Osteoblast (primary cell): ENCODE data around the gene FKBP2. TPM values are rescaled to one million over a fixed set of nuclear protein-coding genes. Genes with fewer than 3 reads are reported as not detected.
A peak's percentile ranks its signal among the peaks of the same experiment; 100 is the strongest.

Experiments used
- DNase-seq: peaks from one replicate; pipeline ENCODE4 v3.0.0; 2011; ENCODE audit warnings: low spot score, mixed read lengths; ENCODE audit not compliant: insufficient read length; ENCODE audit errors: missing footprints
- H2AFZ ChIP-seq: 2 replicates; pipeline ENCODE4 v1.6.0; 2011; ENCODE audit warnings: mild to moderate bottlenecking, low read length
- H3K27ac ChIP-seq: 2 replicates; pipeline ENCODE4 v1.5.1; 2011; ENCODE audit warnings: mild to moderate bottlenecking, low read depth, low read length, moderate library complexity
- H3K27me3 ChIP-seq: 2 replicates; pipeline ENCODE4 v1.6.0; 2012; ENCODE audit warnings: mild to moderate bottlenecking, control low read depth, inconsistent platforms, low read length, moderate library complexity; ENCODE audit not compliant: insufficient read depth
- H3K36me3 ChIP-seq: 2 replicates; pipeline ENCODE4 v1.5.1; 2011; ENCODE audit warnings: mild to moderate bottlenecking, low read length, control low read depth, moderate library complexity; ENCODE audit not compliant: insufficient read depth
- H3K4me1 ChIP-seq: 2 replicates; pipeline ENCODE4 v1.5.1; 2011; ENCODE audit warnings: mild to moderate bottlenecking, low read length, control low read depth, moderate library complexity; ENCODE audit not compliant: insufficient read depth
- H3K4me2 ChIP-seq: 2 replicates; pipeline ENCODE4 v1.6.0; 2011; ENCODE audit warnings: mild to moderate bottlenecking, low read length; ENCODE audit not compliant: insufficient read depth
- H3K4me3 ChIP-seq: fragments of 200-600 bp; sonication (generic); 3 replicates; pipeline ENCODE4 v1.5.1; 2012; ENCODE audit warnings: mild to moderate bottlenecking, low read length, inconsistent platforms; ENCODE audit not compliant: insufficient read depth
- H3K79me2 ChIP-seq: 2 replicates; pipeline ENCODE4 v1.6.0; 2012; ENCODE audit warnings: mild to moderate bottlenecking, low read length, control low read depth, inconsistent platforms; ENCODE audit not compliant: insufficient read depth
- H3K9me3 ChIP-seq: 2 replicates; pipeline ENCODE4 v1.5.1; 2011; ENCODE audit warnings: low read depth, low read length, control low read depth
- H4K20me1 ChIP-seq: 2 replicates; pipeline ENCODE4 v1.6.0; 2012; ENCODE audit warnings: mild to moderate bottlenecking, low read length, control low read depth; ENCODE audit not compliant: insufficient read depth
- total RNA-seq: library from RNA; depleted of rRNA; stranded (reverse); fragments of >200 nt; gene quantifications from 2 replicates; pipeline ENCODE4 v1.2.3, GENCODE V29; 2012
- TF ChIP-seq, protein P1 (sequence below): IDR thresholded peaks from 2 replicates; pipeline ENCODE4 v1.5.1; 2011; ENCODE audit warnings: mild to moderate bottlenecking, low read depth, low read length, moderate library complexity; ENCODE audit errors: extremely low read depth

Gene FKBP2
- total RNA-seq, 1 donor: 31.1 TPM

DNA sequence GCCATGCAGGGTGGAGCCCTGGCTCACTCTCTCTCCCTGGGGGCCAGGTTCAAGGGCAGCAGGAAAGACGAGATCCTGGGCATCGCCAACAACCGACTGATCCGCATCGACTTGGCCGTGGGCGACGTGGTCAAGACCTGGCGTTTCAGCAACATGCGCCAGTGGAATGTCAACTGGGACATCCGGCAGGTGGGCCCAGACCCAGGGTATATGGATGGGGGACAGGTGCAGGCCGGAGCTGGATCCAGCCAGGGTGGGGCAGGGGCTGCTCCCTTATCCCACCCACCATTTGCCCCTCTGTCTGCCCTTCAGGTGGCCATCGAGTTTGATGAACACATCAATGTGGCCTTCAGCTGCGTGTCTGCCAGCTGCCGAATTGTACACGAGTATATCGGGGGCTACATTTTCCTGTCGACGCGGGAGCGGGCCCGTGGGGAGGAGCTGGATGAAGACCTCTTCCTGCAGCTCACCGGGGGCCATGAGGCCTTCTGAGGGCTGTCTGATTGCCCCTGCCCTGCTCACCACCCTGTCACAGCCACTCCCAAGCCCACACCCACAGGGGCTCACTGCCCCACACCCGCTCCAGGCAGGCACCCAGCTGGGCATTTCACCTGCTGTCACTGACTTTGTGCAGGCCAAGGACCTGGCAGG is 17.8 kb upstream of the FKBP2 start:
- H3K9me3 ChIP-seq: no peaks in the 10 kb centered on the region
- TF ChIP-seq, protein P1, sequence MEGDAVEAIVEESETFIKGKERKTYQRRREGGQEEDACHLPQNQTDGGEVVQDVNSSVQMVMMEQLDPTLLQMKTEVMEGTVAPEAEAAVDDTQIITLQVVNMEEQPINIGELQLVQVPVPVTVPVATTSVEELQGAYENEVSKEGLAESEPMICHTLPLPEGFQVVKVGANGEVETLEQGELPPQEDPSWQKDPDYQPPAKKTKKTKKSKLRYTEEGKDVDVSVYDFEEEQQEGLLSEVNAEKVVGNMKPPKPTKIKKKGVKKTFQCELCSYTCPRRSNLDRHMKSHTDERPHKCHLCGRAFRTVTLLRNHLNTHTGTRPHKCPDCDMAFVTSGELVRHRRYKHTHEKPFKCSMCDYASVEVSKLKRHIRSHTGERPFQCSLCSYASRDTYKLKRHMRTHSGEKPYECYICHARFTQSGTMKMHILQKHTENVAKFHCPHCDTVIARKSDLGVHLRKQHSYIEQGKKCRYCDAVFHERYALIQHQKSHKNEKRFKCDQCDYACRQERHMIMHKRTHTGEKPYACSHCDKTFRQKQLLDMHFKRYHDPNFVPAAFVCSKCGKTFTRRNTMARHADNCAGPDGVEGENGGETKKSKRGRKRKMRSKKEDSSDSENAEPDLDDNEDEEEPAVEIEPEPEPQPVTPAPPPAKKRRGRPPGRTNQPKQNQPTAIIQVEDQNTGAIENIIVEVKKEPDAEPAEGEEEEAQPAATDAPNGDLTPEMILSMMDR: no peak
- H3K4me3 ChIP-seq: no peak overlapping the region
- H3K4me2 ChIP-seq: no peak overlapping the region
- peaks cover 5% of the 10 kb centered on the region for H3K36me3 ChIP-seq
- H2AFZ ChIP-seq: no peak overlapping the region
- peaks cover 30% of the 10 kb centered on the region for H3K79me2 ChIP-seq
- H3K27me3 ChIP-seq: no peaks in the 10 kb centered on the region
- peaks cover 5% of the 10 kb centered on the region for H4K20me1 ChIP-seq
- no peak for DNase-seq
- H3K27ac ChIP-seq: no peak overlapping the region
- peaks cover 23% of the 10 kb centered on the region for H3K4me1 ChIP-seq

DNA sequence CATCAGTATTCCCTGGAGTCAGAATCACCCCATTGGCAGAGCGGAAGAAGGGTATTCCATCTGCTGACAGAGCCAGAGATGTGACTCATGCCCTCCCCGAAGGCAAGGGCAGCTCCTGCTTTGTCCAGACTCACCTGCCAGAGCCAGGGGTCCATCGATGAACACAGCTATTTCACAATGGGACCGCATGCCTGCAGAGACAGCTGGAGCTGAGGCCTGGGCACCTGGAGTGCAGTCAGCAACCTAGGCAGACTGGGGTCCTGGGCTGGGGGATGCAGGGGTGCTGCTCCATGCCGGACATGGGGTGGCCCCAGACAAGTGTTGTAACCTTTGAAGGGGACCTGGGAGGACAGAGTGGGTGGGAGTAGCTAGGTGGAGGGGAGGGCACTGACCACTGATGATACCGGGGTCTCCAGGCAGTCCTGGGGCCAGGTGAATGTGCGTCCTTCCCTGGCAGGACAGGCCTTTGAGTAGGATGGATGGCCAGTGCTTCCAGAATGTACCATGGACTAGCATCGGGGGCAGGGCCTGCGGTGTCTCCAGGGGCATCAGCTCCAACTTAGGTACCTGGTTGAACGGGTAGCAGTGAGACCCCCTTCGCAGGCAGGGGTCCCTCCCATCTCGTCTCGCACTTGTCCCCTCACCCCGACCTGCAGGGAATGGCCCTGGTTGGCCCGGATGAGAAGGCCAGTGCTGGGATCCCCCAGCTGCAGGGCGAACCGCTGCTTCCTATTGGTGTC is 16.6 kb upstream of the FKBP2 start:
- Histone ChIP-seq H3K4me2 (no peak overlapping the region), H3K9me3 (no peaks in the 10 kb centered on the region), H3K4me3 (no peak overlapping the region), H3K36me3 (peaks cover 5% of the 10 kb centered on the region), H3K27me3 (no peaks in the 10 kb centered on the region), H3K79me2 (peaks cover 32% of the 10 kb centered on the region), H3K4me1 (peaks cover 23% of the 10 kb centered on the region), H3K27ac (no peak overlapping the region), H2AFZ (no peak overlapping the region), H4K20me1 (peaks cover 5% of the 10 kb centered on the region)
- TF ChIP-seq, protein P1: no peak
- DNase-seq: no peak

DNA sequence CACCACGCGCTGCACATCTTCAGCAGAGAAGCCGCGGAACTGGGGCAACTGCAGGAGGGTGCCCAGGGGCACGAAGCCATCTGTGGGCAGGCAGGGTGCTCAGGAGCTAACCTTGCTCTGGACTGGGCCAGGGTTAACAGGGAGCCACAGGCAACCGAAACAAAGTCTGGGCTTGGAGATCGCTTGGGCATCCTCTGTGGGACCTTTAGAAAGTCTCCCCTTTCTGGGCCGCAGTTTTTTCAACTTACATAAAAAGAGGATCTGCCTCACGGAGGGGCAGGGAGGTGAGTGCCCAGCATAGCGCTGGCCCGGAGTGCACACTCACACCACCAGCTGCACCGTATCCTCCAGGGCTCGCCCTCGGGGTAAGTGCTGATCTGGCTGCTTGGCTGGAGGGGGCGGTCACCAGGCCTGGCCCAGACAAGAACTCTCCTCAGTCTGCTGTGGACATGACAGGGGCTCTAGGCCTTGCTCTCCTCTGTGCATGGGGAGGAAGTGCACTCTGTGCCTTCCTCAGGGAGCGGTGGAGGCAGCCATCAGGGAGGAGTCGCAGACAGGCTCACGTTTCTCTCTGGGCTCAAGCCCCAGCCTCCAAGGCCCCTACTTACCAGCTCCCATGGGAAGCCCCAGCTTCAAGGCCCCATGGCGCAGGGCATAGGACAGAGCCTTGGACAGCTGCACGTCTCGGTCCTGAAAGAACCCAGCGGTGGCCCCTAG is 15.8 kb upstream of the FKBP2 start:
- Histone ChIP-seq H4K20me1 (peaks cover 5% of the 10 kb centered on the region), H2AFZ (no peak overlapping the region), H3K27me3 (no peaks in the 10 kb centered on the region), H3K27ac (peak overlapping the region; percentile 80), H3K4me3 (peak overlapping the region; percentile 96), H3K9me3 (no peaks in the 10 kb centered on the region), H3K79me2 (peaks cover 32% of the 10 kb centered on the region), H3K4me2 (peak overlapping the region; percentile 97), H3K4me1 (peaks cover 28% of the 10 kb centered on the region), H3K36me3 (peaks cover 5% of the 10 kb centered on the region)
- TF ChIP-seq, protein P1: no peak
- DNase-seq: no peak
